ENCODE data around the gene SUCO. TPM values are rescaled to one million over a fixed set of nuclear protein-coding genes. Genes with fewer than 3 reads are reported as not detected.

Gene SUCO
- total RNA-seq, 4 donors from 2014 or later: 27.7 to 63.2 (median 42.9) TPM

DNA sequence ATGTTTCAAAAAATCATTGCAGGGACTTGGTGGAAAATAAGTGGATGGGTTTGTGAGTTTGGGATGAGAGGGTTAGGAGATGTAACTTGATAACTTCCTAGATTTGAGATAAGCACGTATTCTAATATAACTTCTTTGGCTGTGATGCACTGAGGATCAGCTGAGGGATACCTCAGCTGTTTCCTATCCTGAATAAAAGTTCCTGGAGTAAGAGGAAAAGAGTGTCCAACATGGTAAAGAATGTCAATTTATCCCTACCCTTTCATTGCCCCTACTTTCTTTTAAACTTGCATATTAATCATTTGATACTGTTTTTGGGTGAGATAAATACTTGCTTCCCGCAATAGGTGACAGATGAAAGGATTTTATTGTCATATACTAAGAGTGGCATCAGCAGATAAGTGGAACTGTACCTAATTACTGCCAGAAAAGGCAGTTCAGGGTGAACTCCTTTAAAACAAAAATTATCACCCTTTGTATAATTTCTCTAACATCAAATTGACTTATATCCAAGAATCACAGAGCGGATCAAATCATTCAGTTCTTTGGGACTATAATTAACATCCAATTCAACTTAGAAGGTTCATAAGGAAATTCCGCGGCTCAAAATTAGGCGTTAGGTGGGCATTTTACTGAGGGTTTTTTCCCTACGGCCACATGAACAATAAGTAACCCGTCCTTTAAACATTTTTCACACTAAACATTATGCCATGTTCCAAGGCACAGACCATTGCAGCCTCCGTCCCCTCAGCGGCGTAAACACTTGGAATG lies 1.4 kb upstream of the SUCO start:
- peak overlapping the region; percentile 98 to 100 (median 98) for H3K27ac ChIP-seq
- no peak for DNase-seq
- H3K4me1 ChIP-seq: peaks cover 0 to 24% (median 7%) of the 10 kb centered on the region in 4 donors
- peak overlapping the region; percentile 82 to 97 (median 95) for H3K4me3 ChIP-seq
- TF ChIP-seq POLR2A (IDR thresholded peaks at IDR 0.05): no peak
- TF ChIP-seq, protein P1, sequence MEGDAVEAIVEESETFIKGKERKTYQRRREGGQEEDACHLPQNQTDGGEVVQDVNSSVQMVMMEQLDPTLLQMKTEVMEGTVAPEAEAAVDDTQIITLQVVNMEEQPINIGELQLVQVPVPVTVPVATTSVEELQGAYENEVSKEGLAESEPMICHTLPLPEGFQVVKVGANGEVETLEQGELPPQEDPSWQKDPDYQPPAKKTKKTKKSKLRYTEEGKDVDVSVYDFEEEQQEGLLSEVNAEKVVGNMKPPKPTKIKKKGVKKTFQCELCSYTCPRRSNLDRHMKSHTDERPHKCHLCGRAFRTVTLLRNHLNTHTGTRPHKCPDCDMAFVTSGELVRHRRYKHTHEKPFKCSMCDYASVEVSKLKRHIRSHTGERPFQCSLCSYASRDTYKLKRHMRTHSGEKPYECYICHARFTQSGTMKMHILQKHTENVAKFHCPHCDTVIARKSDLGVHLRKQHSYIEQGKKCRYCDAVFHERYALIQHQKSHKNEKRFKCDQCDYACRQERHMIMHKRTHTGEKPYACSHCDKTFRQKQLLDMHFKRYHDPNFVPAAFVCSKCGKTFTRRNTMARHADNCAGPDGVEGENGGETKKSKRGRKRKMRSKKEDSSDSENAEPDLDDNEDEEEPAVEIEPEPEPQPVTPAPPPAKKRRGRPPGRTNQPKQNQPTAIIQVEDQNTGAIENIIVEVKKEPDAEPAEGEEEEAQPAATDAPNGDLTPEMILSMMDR (IDR thresholded peaks at IDR 0.05): no peak
- no peaks in the 10 kb centered on the region for H3K36me3 ChIP-seq
- no peaks in the 10 kb centered on the region for H3K27me3 ChIP-seq
- H3K9me3 ChIP-seq: no peaks in the 10 kb centered on the region

DNA sequence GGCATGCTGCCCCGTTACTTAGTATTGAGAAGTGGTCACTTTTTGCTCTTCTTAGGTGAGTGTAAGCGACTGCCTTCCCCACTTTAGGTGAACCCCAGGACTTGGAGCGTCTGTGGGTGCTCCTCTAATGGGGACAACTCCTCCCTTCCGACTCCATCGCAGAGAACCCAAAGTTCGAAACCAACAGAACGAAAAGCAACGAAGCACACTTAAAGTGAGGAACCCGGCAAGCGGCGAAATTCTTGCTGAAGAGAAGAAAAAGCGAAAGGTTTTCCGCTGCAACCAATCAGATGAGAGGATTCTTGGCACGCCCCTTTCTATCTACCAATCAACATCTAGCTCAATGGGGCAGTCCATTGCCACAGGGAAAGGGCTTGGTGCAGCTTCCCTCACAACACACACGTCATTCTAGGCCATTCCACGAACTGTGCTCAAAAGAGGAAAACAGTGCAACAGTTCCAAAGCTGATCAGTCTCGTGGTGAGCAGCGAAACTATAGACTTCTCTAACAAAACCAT lies 709 bp upstream of the SUCO start:
- TF ChIP-seq POLR2A (IDR thresholded peaks at IDR 0.05): peak; percentile 75 to 84
- TF ChIP-seq, protein P1 (IDR thresholded peaks at IDR 0.05): no peak
- H3K36me3 ChIP-seq: no peaks in the 10 kb centered on the region
- H3K9me3 ChIP-seq: no peaks in the 10 kb centered on the region
- H3K27me3 ChIP-seq: no peaks in the 10 kb centered on the region
- peak overlapping the region; percentile 82 to 97 (median 95) for H3K4me3 ChIP-seq
- peak overlapping the region; percentile 98 to 100 (median 98) for H3K27ac ChIP-seq
- peak; percentile 82 to 96 (median 85) for DNase-seq
- H3K4me1 ChIP-seq: peaks cover 0 to 24% (median 7%) of the 10 kb centered on the region in 4 donors

DNA sequence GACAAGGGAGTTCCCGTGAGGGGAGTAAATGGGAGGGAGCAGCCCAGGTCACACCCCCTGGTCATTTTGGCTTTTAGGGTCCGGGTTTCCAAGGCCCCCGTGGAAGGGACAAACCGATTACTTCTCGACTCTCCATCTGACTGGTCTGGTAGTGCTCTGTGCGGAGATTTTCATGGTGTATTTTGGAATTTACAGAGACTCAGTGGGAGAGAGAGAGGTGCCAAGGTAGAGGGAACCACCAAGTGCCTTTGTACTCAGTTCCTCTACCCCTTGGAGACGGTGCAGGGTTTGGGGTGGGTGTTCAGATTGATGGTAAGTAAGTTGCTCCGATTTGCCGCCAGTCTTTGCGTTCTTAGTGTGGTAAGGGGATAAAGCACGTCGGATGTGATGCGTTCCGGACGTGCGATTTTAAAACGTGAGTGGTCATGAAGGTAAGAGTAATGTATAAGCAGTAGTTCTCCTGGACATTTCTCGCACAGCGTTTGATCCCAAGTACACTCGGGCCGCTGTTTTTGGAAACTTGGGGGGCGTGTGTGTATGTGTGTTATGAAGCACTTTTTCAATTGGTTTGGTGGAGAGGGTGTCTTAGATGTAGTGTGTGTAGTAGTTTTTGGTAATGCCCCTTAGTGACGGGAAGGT lies 682 bp downstream of the SUCO start:
- H3K4me1 ChIP-seq: peaks cover 0 to 24% (median 7%) of the 10 kb centered on the region in 4 donors
- H3K27me3 ChIP-seq: no peaks in the 10 kb centered on the region
- DNase-seq: peak; percentile 54 to 65 (median 56)
- H3K27ac ChIP-seq: peak overlapping the region; percentile 98 to 100 (median 98)
- no peaks in the 10 kb centered on the region for H3K36me3 ChIP-seq
- H3K4me3 ChIP-seq: peak overlapping the region; percentile 82 to 97 (median 95)
- H3K9me3 ChIP-seq: no peaks in the 10 kb centered on the region
- TF ChIP-seq, protein P1 (IDR thresholded peaks at IDR 0.05): no peak
- TF ChIP-seq POLR2A (IDR thresholded peaks at IDR 0.05): no peak

DNA sequence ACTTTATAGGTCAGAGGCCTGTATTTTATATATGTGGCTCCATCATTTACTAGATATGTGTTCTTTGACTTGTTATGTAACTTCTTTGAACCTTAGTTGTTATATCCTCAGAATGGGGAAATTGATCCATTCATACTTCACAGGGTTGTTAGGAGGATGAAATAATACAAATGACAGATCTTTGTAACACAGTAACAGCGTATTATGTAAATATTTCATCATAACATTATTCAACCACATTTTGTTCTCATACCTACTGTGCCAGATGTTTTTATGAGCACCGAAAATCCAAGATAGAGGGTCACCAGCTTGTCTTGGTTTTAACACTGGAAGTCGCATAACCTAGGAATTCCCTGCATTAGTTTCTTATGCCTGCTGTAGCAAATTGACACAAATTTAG lies 3.3 kb downstream of the SUCO start:
- peaks cover 0 to 24% (median 7%) of the 10 kb centered on the region in 4 donors for H3K4me1 ChIP-seq
- H3K4me3 ChIP-seq: no peak overlapping the region
- no peaks in the 10 kb centered on the region for H3K36me3 ChIP-seq
- H3K27me3 ChIP-seq: no peaks in the 10 kb centered on the region
- no peak for TF ChIP-seq POLR2A (IDR thresholded peaks at IDR 0.05)
- TF ChIP-seq, protein P1 (IDR thresholded peaks at IDR 0.05): no peak
- no peak for DNase-seq
- H3K9me3 ChIP-seq: no peaks in the 10 kb centered on the region
- no peak overlapping the region for H3K27ac ChIP-seq

DNA sequence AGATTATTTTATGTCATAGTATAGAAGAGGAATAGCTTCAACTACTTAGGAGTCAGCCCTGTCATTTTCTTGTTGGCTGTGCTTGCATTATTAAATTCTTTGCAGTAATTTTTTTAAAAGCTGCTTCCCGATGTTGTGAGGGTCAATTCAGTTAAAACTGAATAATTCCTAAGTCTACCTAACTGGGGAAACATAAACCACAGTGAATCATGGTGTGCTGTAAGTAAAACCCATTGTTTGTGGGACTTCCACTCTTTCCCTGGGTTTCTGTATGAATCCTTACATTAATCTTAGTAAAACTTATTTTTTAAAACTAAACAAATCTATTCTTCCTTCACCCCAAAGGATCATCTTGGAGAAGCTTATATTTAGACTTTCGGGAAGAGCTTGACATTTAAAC lies 4.4 kb downstream of the SUCO start:
- Histone ChIP-seq H3K36me3 (no peaks in the 10 kb centered on the region), H3K4me3 (no peak overlapping the region), H3K27me3 (no peaks in the 10 kb centered on the region), H3K4me1 (peaks cover 0 to 24% (median 7%) of the 10 kb centered on the region in 4 donors), H3K27ac (no peak overlapping the region), H3K9me3 (no peaks in the 10 kb centered on the region)
- no peak for DNase-seq
- TF ChIP-seq, protein P1 (IDR thresholded peaks at IDR 0.05): no peak
- TF ChIP-seq POLR2A (IDR thresholded peaks at IDR 0.05): no peak
